LoVo (cell line): ENCODE measurements around the gene TEDC1.

ENCODE experiments used
- DNase-seq: peaks from one replicate; pipeline ENCODE4 v3.0.0-alpha.2; 2016; ENCODE audit warnings: low spot score

TEDC1 gene

GRCh38 chr14:105486163-105486973, 4.7 kb upstream of the TEDC1 start, which contains the start of gene CRIP1:
Gene CRIP1 (plus strand): TSS chr14:105486886. CDS start chr14:105487260, 374 bp downstream.
- DNase-seq = no peak

GRCh38 chr14:105486974-105487448, 4.0 kb upstream of the TEDC1 start:
- DNase-seq = no peak

GRCh38 chr14:105487449-105487985, 3.5 kb upstream of the TEDC1 start:
- no peak for DNase-seq

- no peak for DNase-seq
These were observed 2.9 kb upstream of the TEDC1 start for GRCh38 chr14:105487986-105488777.

GRCh38 chr14:105488781-105489541, 2.1 kb upstream of the TEDC1 start:
- no peak for DNase-seq

GRCh38 chr14:105489542-105490266, 1.3 kb upstream of the TEDC1 start:
- DNase-seq = peak; percentile 85

GRCh38 chr14:105490267-105490571, 827 bp upstream of the TEDC1 start:
- DNase-seq = no peak

GRCh38 chr14:105491366-105491973, 424 bp downstream of the TEDC1 start:
- DNase-seq = peak; percentile 51

- DNase-seq = no peak
These were observed 1.3 kb downstream of the TEDC1 start for GRCh38 chr14:105492031-105492970.

GRCh38 chr14:105492971-105493871, 2.2 kb downstream of the TEDC1 start:
- DNase-seq = no peak

- DNase-seq = no peak
These were observed 3.0 kb downstream of the TEDC1 start for GRCh38 chr14:105493921-105494605.

- DNase-seq = no peak
These were observed 3.5 kb downstream of the TEDC1 start for GRCh38 chr14:105494606-105494929.

GRCh38 chr14:105495101-105495989, 4.3 kb downstream of the TEDC1 start:
- DNase-seq = no peak

GRCh38 chr14:105495990-105496830, 5.2 kb downstream of the TEDC1 start:
- DNase-seq = no peak

GRCh38 chr14:105496831-105497591, 6.0 kb downstream of the TEDC1 start:
- no peak for DNase-seq
